Fibroblast of lung (primary cell): ENCODE data around the gene YIF1A.

Experiments
- CTCF ChIP-seq, 2 donors: IDR thresholded peaks in 1 of 2; conservative IDR thresholded peaks in 1 of 2; 1 replicate in 1 of 2; 2 replicates in 1 of 2; pipeline ENCODE4 v1.5.1; 2011 to 2012; ENCODE audit warnings: low read length in 2 of 2, control low read depth in 1 of 2, inconsistent platforms in 1 of 2, low read depth in 1 of 2, mild to moderate bottlenecking in 1 of 2
- EZH2 ChIP-seq: IDR thresholded peaks from 2 replicates; pipeline ENCODE4 v1.5.1; 2012; ENCODE audit warnings: low read length, control low read depth, mild to moderate bottlenecking; ENCODE audit errors: missing control alignments

- TF ChIP-seq CTCF (conservative IDR thresholded peaks at IDR 0.05 in 1 of 2, IDR thresholded peaks at IDR 0.05 in 1 of 2; ENCODE audit: low read depth in 1 of 2, low read length in 2 of 2) (no peak), EZH2 (no peak)
Observed at GRCh38 chr11:66259956-66260355, 29.0 kb downstream of the YIF1A start.
